HG02885 (cell line): Measurements from ENCODE around the gene WNT8A.
A peak's percentile ranks its signal among the peaks of the same experiment; 100 is the strongest.

Experiments used
- ATAC-seq: cut with Tn5 transposase; IDR thresholded peaks from one replicate; pipeline ENCODE4 v1.9.1; 2021; ENCODE audit warnings: mild to moderate bottlenecking; ENCODE audit not compliant: unreplicated experiment, poor library complexity

Gene WNT8A

GRCh38 chr5:138132543-138132942 lies 48.7 kb downstream of the WNT8A start:
- no peak for ATAC-seq

- ATAC-seq: peak; percentile 56
These were observed 55.3 kb downstream of the WNT8A start, which contains the start of gene NME5 for GRCh38 chr5:138138949-138139780. NME5 (minus strand) TSS chr5:138139428; CDS start chr5:138138780, 648 bp downstream.

- no peak for ATAC-seq
These were observed 55.9 kb downstream of the WNT8A start for GRCh38 chr5:138139781-138140090.

GRCh38 chr5:138140268-138140667 lies 56.4 kb downstream of the WNT8A start:
- no peak for ATAC-seq
